GM12878 (cell line): ENCODE measurements around the gene UNKL. TPM values are rescaled to one million over a fixed set of nuclear protein-coding genes. Genes with fewer than 3 reads are reported as not detected.

Experiments used
- ATAC-seq: fragments of 200-7000 bp; cut with Tn5 transposase; 3 replicates; pipeline ENCODE4 v1.9.1; 2020; ENCODE audit warnings: mild to moderate bottlenecking, moderate library complexity
- BruUV-seq: library from RNA; stranded (reverse); fragments of 400-500 nt; replicated peaks from 2 replicates; lab custom pipeline; 2021; lab: Mats Ljungman, UMichigan
- CTCF ChIA-PET: fragments of 300-600 bp; sonication (Branson Sonifier 250); formaldehyde crosslinking; extraction: SDS; loops from one replicate; lab custom pipeline; 2021; ENCODE audit warnings: inconsistent platforms; lab: Yijun Ruan, JAX
- POLR2A ChIA-PET: fragments of 350-600 bp; formaldehyde crosslinking; extraction: SDS; loops from one replicate; lab custom pipeline; 2021; ENCODE audit warnings: inconsistent platforms; lab: Charles Lee
- RAD21 ChIA-PET: fragments of 300-600 bp; sonication (Branson Sonifier 250); formaldehyde crosslinking; loops from one replicate; lab custom pipeline; 2023; ENCODE audit warnings: antibody characterized with exemption; ENCODE audit not compliant: unreplicated experiment; lab: Charles Lee
- SMC1A ChIA-PET: fragments of 300-600 bp; sonication (Branson Sonifier 250); formaldehyde crosslinking; loops from one replicate; lab custom pipeline; 2023; ENCODE audit not compliant: unreplicated experiment, uncharacterized antibody; lab: Charles Lee
- DNase-seq: peaks from one replicate; pipeline ENCODE4 v3.0.0-alpha.2; 2011; ENCODE audit warnings: low read depth, low spot score
- FAIRE-seq: peaks from 3 replicates; lab custom pipeline; 2011; peaks lifted over from hg19 to GRCh38; lab: Jason Lieb, UNC
- H2AFZ ChIP-seq: 2 replicates; pipeline ENCODE4 v1.6.0; 2011; ENCODE audit warnings: low read depth, low read length, control low read depth; ENCODE audit not compliant: control insufficient read depth
- H3K27ac ChIP-seq: 2 replicates; pipeline ENCODE4 v1.5.1; 2011; ENCODE audit warnings: control low read depth; ENCODE audit not compliant: control insufficient read depth, insufficient read depth
- H3K27me3 ChIP-seq, 2 experiments: replicated peaks in 1 of 2; 2 replicates each; pipeline versions ENCODE4 v1.6.0 to v1.6.1; 2011; ENCODE audit warnings: low read length in 1 of 2; ENCODE audit not compliant: control insufficient read depth in 2 of 2, insufficient read depth in 2 of 2
- H3K36me3 ChIP-seq, 2 experiments: 2 replicates each; pipeline ENCODE4 v1.5.1; 2011; ENCODE audit warnings: low read length in 1 of 2; ENCODE audit not compliant: control insufficient read depth in 2 of 2, insufficient read depth in 2 of 2
- H3K4me1 ChIP-seq: 2 replicates; pipeline ENCODE4 v1.6.1; 2011; ENCODE audit warnings: mild to moderate bottlenecking, low read length, moderate library complexity, mixed read lengths; ENCODE audit not compliant: control insufficient read depth, insufficient read depth
- H3K4me2 ChIP-seq: 2 replicates; pipeline ENCODE4 v1.6.0; 2011; ENCODE audit warnings: control low read depth; ENCODE audit not compliant: control insufficient read depth, insufficient read depth
- H3K4me3 ChIP-seq: fragments of 200-600 bp; sonication (generic); 2 replicates; pipeline ENCODE4 v1.5.1; 2016
- H3K79me2 ChIP-seq: 2 replicates; pipeline ENCODE4 v1.6.0; 2011; ENCODE audit warnings: low read length; ENCODE audit not compliant: control insufficient read depth, insufficient read depth
- H3K9ac ChIP-seq: 2 replicates; pipeline ENCODE4 v1.8.0; 2011; ENCODE audit warnings: low read length, control low read depth, mixed read lengths; ENCODE audit not compliant: control insufficient read depth, insufficient read depth
- H3K9me3 ChIP-seq: replicated peaks from 3 replicates; pipeline ENCODE4 v1.5.1; 2011; ENCODE audit warnings: mild to moderate bottlenecking, low read length; ENCODE audit not compliant: control insufficient read depth, insufficient read depth
- H4K20me1 ChIP-seq: 2 replicates; pipeline ENCODE4 v1.6.0; 2011; ENCODE audit not compliant: control insufficient read depth, insufficient read depth
- BHLHE40 ChIP-seq, 2 experiments: fragments of 450-650 bp in 1 of 2; IDR thresholded peaks; 2 replicates each; pipeline ENCODE4 v1.6.1; 2011 to 2017; ENCODE audit warnings: low read depth in 2 of 2, borderline replicate concordance in 1 of 2, improper control_type of control experiment in 1 of 2, low read length in 1 of 2, mild to moderate bottlenecking in 1 of 2
- WGBS: methylation state at CpG from one replicate; pipeline ENCODE4 v1.1.6; 2016; ENCODE audit warnings: low lambda C conversion rate; ENCODE audit not compliant: insufficient replicate concordance, insufficient coverage; ENCODE audit errors: missing lambda C conversion rate; 5-methylcytosine and 5-hydroxymethylcytosine counted together
- in situ Hi-C: fragments of 300-500 bp; cut with MboI; formaldehyde crosslinking; loops from 9 replicates; pipeline ENCODE4 v1.14.3; 2018; ENCODE audit warnings: mixed read lengths
- intact Hi-C: fragments of 100-400 bp; cut with micrococcal nuclease; formaldehyde crosslinking; loops from one replicate; pipeline ENCODE4 v1.14.2; 2022; ENCODE audit not compliant: unreplicated experiment
- polyA plus RNA-seq, 11 experiments: library from polyadenylated mRNA; depleted of rRNA in 4 of 11; unstranded in 6 of 11; stranded (reverse) in 5 of 11; fragments of >200 nt; fragmentation: Nextera tagmentation in 4 of 11; fragmentation: Illumina TruSeq in 1 of 11; extraction: Ambion mirVana in 4 of 11; extraction: Trizol in 1 of 11; gene quantifications; 1 replicate in 1 of 11; 2 replicates in 10 of 11; pipeline versions ENCODE4 v1.2.1 to v1.2.3, GENCODE V29; 2011 to 2016; ENCODE audit warnings: inconsistent platforms in 2 of 11, missing spikeins in 2 of 11, low read depth in 1 of 11
- total RNA-seq, 4 experiments: library from RNA; depleted of rRNA in 3 of 4; stranded (reverse); fragments of >200 nt in 3 of 4; fragmentation: Illumina TruSeq in 1 of 4; extraction: Trizol in 1 of 4; gene quantifications; 2 replicates each; pipeline versions ENCODE4 v1.2.1 to v1.2.3, GENCODE V29; 2013 to 2021
- TF ChIP-seq, protein P1 (sequence below): IDR thresholded peaks from 2 replicates; pipeline ENCODE4 v1.6.1; 2012; ENCODE audit warnings: mild to moderate bottlenecking, low read depth, low read length

UNKL gene
- total and polyA plus RNA-seq, 10 of the 15 experiments (the other 5 are each of a cell fraction or from before 2014, with no cell fraction given): 0.40 to 21.6 (median 9.1) TPM

- TSS peak; percentile 93 for BruUV-seq
- peak overlapping the region; percentile 90 for H3K9ac ChIP-seq
- ATAC-seq (peak; percentile 7), FAIRE-seq (peak; percentile 13), DNase-seq (no peak)
- H3K36me3 ChIP-seq: peaks cover 0 to 1% of the 10 kb centered on the region in 2 experiments; a peak in 2 of 4 replicates
- H3K4me3 ChIP-seq: peak overlapping the region; percentile 94
- no peaks in the 10 kb centered on the region for H4K20me1 ChIP-seq
- H3K27me3 ChIP-seq: no peaks in the 10 kb centered on the region
- under 1% methylated on average over 22 of the region's 22 CpGs for WGBS
- H3K4me1 ChIP-seq: no peaks in the 10 kb centered on the region
- H3K27ac ChIP-seq: peak overlapping the region; percentile 98
- H3K79me2 ChIP-seq: peaks cover 20% of the 10 kb centered on the region
- RAD21 ChIA-PET: interaction anchor here (0.7 to 1.0 kb wide), 3 partner anchors 12 to 362 kb away, joined by 3 to 4 read pairs (median 3); partner anchors contain the start of genes NUBP2 and SPSB3
- intact Hi-C loops: loop anchor here (2.0 to 5.0 kb wide), 4 partner anchors 52 to 363 kb away; partner anchors contain the start of genes CRAMP1, IFT140, NUBP2 and SPSB3
- in situ Hi-C loops: no loop called here
- POLR2A ChIA-PET: interaction anchor here (1.0 to 2.7 kb wide), 6 partner anchors 22 to 286 kb away, joined by 3 to 7 read pairs (median 5); partner anchors contain the start of genes JPT2, MAPK8IP3 and TELO2
- H2AFZ ChIP-seq: no peak overlapping the region
- TF ChIP-seq BHLHE40 (IDR thresholded peaks at IDR 0.05; ENCODE audit: borderline replicate concordance in 1 of 2, low read depth in 2 of 2, low read length in 1 of 2): peak in 1 of 2 experiments; percentile 12; a peak in 1 of 4 replicates
- TF ChIP-seq, protein P1, sequence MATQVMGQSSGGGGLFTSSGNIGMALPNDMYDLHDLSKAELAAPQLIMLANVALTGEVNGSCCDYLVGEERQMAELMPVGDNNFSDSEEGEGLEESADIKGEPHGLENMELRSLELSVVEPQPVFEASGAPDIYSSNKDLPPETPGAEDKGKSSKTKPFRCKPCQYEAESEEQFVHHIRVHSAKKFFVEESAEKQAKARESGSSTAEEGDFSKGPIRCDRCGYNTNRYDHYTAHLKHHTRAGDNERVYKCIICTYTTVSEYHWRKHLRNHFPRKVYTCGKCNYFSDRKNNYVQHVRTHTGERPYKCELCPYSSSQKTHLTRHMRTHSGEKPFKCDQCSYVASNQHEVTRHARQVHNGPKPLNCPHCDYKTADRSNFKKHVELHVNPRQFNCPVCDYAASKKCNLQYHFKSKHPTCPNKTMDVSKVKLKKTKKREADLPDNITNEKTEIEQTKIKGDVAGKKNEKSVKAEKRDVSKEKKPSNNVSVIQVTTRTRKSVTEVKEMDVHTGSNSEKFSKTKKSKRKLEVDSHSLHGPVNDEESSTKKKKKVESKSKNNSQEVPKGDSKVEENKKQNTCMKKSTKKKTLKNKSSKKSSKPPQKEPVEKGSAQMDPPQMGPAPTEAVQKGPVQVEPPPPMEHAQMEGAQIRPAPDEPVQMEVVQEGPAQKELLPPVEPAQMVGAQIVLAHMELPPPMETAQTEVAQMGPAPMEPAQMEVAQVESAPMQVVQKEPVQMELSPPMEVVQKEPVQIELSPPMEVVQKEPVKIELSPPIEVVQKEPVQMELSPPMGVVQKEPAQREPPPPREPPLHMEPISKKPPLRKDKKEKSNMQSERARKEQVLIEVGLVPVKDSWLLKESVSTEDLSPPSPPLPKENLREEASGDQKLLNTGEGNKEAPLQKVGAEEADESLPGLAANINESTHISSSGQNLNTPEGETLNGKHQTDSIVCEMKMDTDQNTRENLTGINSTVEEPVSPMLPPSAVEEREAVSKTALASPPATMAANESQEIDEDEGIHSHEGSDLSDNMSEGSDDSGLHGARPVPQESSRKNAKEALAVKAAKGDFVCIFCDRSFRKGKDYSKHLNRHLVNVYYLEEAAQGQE: no peak
- no peaks in the 10 kb centered on the region for H3K9me3 ChIP-seq
- CTCF ChIA-PET: interaction anchor here (0.6 kb wide), 1 partner anchor 39 kb away, joined by 3 read pairs; no protein-coding TSS in a partner anchor
- SMC1A ChIA-PET: interaction anchor here (1.7 kb wide), 1 partner anchor 13 kb away, joined by 3 read pairs; no protein-coding TSS in a partner anchor
- H3K4me2 ChIP-seq: peak overlapping the region; percentile 73
Observed at GRCh38 chr16:1420111-1420539, 5.6 kb upstream of the UNKL start.
